H9 (cell line): Measurements from ENCODE around the gene DHX30. TPM values are rescaled to one million over a fixed set of nuclear protein-coding genes. Genes with fewer than 3 reads are reported as not detected.

ENCODE experiments used
- DNase-seq: peaks from one replicate; pipeline ENCODE4 v3.0.0-alpha.2; 2017
- H2AFZ ChIP-seq: one replicate; pipeline ENCODE4 v1.6.1; 2013; ENCODE audit warnings: mild to moderate bottlenecking, low read length, control low read depth, moderate library complexity
- H2AK5ac ChIP-seq: 2 replicates; pipeline ENCODE4 v1.6.1; 2013; ENCODE audit warnings: low read length, control low read depth, mixed read lengths; ENCODE audit not compliant: insufficient read length
- H2BK120ac ChIP-seq: one replicate; pipeline ENCODE4 v1.6.1; 2013; ENCODE audit warnings: low read depth, mild to moderate bottlenecking, low read length, control low read depth, inconsistent platforms; ENCODE audit not compliant: poor library complexity, severe bottlenecking
- H2BK12ac ChIP-seq: 2 replicates; pipeline ENCODE4 v1.6.1; 2013; ENCODE audit warnings: low read length, control low read depth, mixed read lengths, low read depth; ENCODE audit not compliant: insufficient read length
- H2BK15ac ChIP-seq: 2 replicates; pipeline ENCODE4 v1.6.1; 2013; ENCODE audit warnings: low read depth, low read length, control low read depth
- H2BK20ac ChIP-seq: one replicate; pipeline ENCODE4 v1.6.1; 2013; ENCODE audit warnings: low read depth, mild to moderate bottlenecking, low read length, control low read depth, inconsistent platforms; ENCODE audit not compliant: poor library complexity, severe bottlenecking
- H2BK5ac ChIP-seq: 2 replicates; pipeline ENCODE4 v1.6.1; 2013; ENCODE audit warnings: low read length, control low read depth, mixed read lengths; ENCODE audit not compliant: insufficient read length
- H3K14ac ChIP-seq: 2 replicates; pipeline ENCODE4 v1.6.1; 2013; ENCODE audit warnings: low read length, control low read depth; ENCODE audit not compliant: insufficient read depth
- H3K18ac ChIP-seq: 2 replicates; pipeline ENCODE4 v1.6.1; 2013; ENCODE audit warnings: low read depth, mild to moderate bottlenecking, mixed read lengths, low read length, control low read depth; ENCODE audit not compliant: insufficient read length
- H3K23ac ChIP-seq: 2 replicates; pipeline ENCODE4 v1.6.1; 2013; ENCODE audit warnings: low read length, control low read depth, mixed read lengths, low read depth; ENCODE audit not compliant: insufficient read length
- H3K23me2 ChIP-seq: 2 replicates; pipeline ENCODE4 v1.6.1; 2013; ENCODE audit warnings: low read depth, mild to moderate bottlenecking, mixed read lengths, low read length, control low read depth; ENCODE audit not compliant: insufficient read length, poor library complexity, severe bottlenecking
- H3K27ac ChIP-seq: 2 replicates; pipeline ENCODE4 v1.5.1; 2013; ENCODE audit warnings: low read length, control low read depth, mixed read lengths, low read depth; ENCODE audit not compliant: insufficient read length
- H3K27me3 ChIP-seq: 2 replicates; pipeline ENCODE4 v1.6.1; 2013; ENCODE audit warnings: low read length, control low read depth, inconsistent platforms; ENCODE audit not compliant: insufficient read depth
- H3K4ac ChIP-seq: 2 replicates; pipeline ENCODE4 v1.6.1; 2013; ENCODE audit warnings: low read depth, mild to moderate bottlenecking, control low read depth, inconsistent platforms, low read length, moderate library complexity
- H3K4me1 ChIP-seq: 2 replicates; pipeline ENCODE4 v1.6.1; 2013; ENCODE audit warnings: low read length, control low read depth, inconsistent platforms; ENCODE audit not compliant: insufficient read depth
- H3K4me2 ChIP-seq: 2 replicates; pipeline ENCODE4 v1.6.1; 2013; ENCODE audit warnings: low read length, control low read depth, mixed read lengths; ENCODE audit not compliant: insufficient read length, insufficient read depth
- H3K56ac ChIP-seq: 2 replicates; pipeline ENCODE4 v1.6.1; 2013; ENCODE audit warnings: low read depth, mild to moderate bottlenecking, mixed read lengths, low read length, control low read depth; ENCODE audit not compliant: insufficient read length
- H3K79me1 ChIP-seq: 2 replicates; pipeline ENCODE4 v1.6.1; 2013; ENCODE audit warnings: low read depth, mild to moderate bottlenecking, moderate library complexity, low read length, control low read depth, inconsistent platforms; ENCODE audit not compliant: insufficient read depth, poor library complexity, severe bottlenecking
- H3K79me2 ChIP-seq: 2 replicates; pipeline ENCODE4 v1.6.1; 2013; ENCODE audit warnings: low read length, control low read depth, inconsistent platforms; ENCODE audit not compliant: insufficient read depth
- H3K9ac ChIP-seq: 2 replicates; pipeline ENCODE4 v1.6.1; 2013; ENCODE audit warnings: low read length, control low read depth, mixed read lengths; ENCODE audit not compliant: insufficient read length; ENCODE audit errors: extremely low read depth
- H3K9me3 ChIP-seq: one replicate; pipeline ENCODE4 v1.6.1; 2013; ENCODE audit warnings: low read depth, low read length, inconsistent platforms; ENCODE audit not compliant: control insufficient read depth
- H3T11ph ChIP-seq: one replicate; pipeline ENCODE4 v1.6.1; 2013; ENCODE audit warnings: mild to moderate bottlenecking, low read length, control low read depth, inconsistent platforms
- H4K20me1 ChIP-seq: one replicate; pipeline ENCODE4 v1.6.1; 2013; ENCODE audit not compliant: control insufficient read depth, insufficient read length, insufficient read depth
- H4K5ac ChIP-seq: 2 replicates; pipeline ENCODE4 v1.6.1; 2013; ENCODE audit warnings: low read depth, mild to moderate bottlenecking, mixed read lengths, low read length, control low read depth; ENCODE audit not compliant: insufficient read length
- H4K8ac ChIP-seq: replicated peaks from 2 replicates; pipeline ENCODE4 v1.6.1; 2013; ENCODE audit warnings: low read length, control low read depth, mixed read lengths, low read depth; ENCODE audit not compliant: insufficient read length
- H4K91ac ChIP-seq: 2 replicates; pipeline ENCODE4 v1.6.1; 2013; ENCODE audit warnings: low read depth, mild to moderate bottlenecking, moderate library complexity, mixed read lengths, low read length, control low read depth; ENCODE audit not compliant: insufficient read length
- H3K27ac Mint-ChIP-seq, 3 experiments: 2 replicates in 2 of 3; 3 replicates in 1 of 3; pipeline ENCODE4 v1.8.0; 2020 to 2021; ENCODE audit warnings: mixed read lengths in 3 of 3, mild to moderate bottlenecking in 1 of 3, moderate library complexity in 1 of 3
- H3K27me3 Mint-ChIP-seq: 2 replicates; pipeline ENCODE4 v1.8.0; 2021; ENCODE audit warnings: low read depth, mild to moderate bottlenecking, moderate library complexity, mixed read lengths
- H3K36me3 Mint-ChIP-seq, 3 experiments: 2 replicates in 2 of 3; 3 replicates in 1 of 3; pipeline ENCODE4 v1.8.0; 2020 to 2021; ENCODE audit warnings: low read depth in 3 of 3, mixed read lengths in 3 of 3; ENCODE audit not compliant: insufficient read depth in 1 of 3
- H3K4me1 Mint-ChIP-seq, 2 experiments: 2 replicates each; pipeline ENCODE4 v1.8.0; 2020; ENCODE audit warnings: mixed read lengths in 2 of 2
- H3K4me3 Mint-ChIP-seq, 2 experiments: 2 replicates in 1 of 2; 3 replicates in 1 of 2; pipeline ENCODE4 v1.8.0; 2020 to 2021; ENCODE audit warnings: mild to moderate bottlenecking in 2 of 2, mixed read lengths in 2 of 2, moderate library complexity in 1 of 2
- H3K9me3 Mint-ChIP-seq, 2 experiments: 2 replicates in 1 of 2; 3 replicates in 1 of 2; pipeline ENCODE4 v1.8.0; 2020; ENCODE audit warnings: mild to moderate bottlenecking in 2 of 2, mixed read lengths in 2 of 2, moderate library complexity in 1 of 2
- WGBS: extraction: QIAGEN DNeasy Blood & Tissue Kit; methylation state at CpG from one replicate; pipeline ENCODE4 v1.1.7; 2013; ENCODE audit warnings: missing lambda C conversion rate, low lambda C conversion rate, mixed read lengths; ENCODE audit not compliant: insufficient read length; ENCODE audit errors: extremely low coverage; 5-methylcytosine and 5-hydroxymethylcytosine counted together
- total RNA-seq: library from RNA; stranded (reverse); gene quantifications from 2 replicates; pipeline ENCODE4 v1.2.1, GENCODE V29; 2021
- TF ChIP-seq, protein P1 (sequence below): fragments of 200-600 bp; sonication (generic); conservative IDR thresholded peaks from 3 replicates; pipeline ENCODE4 v1.8.0; 2021; ENCODE audit warnings: antibody characterized with exemption, mild to moderate bottlenecking

DHX30 gene
- total RNA-seq, 1 experiment from 2014 or later, result 107 TPM

DNA sequence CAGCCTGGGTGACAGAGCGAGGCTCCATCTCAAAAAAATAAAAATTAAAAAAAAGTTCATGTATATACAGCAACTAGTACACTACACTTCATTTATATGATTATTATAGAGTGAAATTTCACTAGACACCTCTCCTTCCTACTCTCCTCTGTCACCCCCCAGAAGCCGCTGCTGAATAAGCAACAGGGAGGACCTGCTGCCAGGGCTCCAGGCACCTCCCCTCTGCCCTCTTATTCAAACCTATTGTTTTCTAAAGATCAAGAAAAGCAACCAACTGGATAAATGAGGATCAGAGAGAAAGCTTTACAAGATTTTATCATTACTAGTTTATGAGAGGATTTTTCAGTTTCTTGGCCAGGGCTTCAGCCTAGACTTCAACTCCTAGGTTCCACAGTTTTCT, 71.5 kb downstream of the DHX30 start:
- no peak overlapping the region for H3K9ac ChIP-seq
- no peaks in the 10 kb centered on the region for H4K20me1 ChIP-seq
- no peaks in the 10 kb centered on the region for H3K79me2 ChIP-seq
- H3K14ac ChIP-seq, result no peak overlapping the region
- H3K79me1 ChIP-seq, result no peaks in the 10 kb centered on the region
- Mint-ChIP-seq H3K27ac (no peak overlapping the region; a peak in 1 of 7 replicates), H3K4me1 (peaks cover 11 to 14% of the 10 kb centered on the region in 2 experiments), H3K4me3 (no peak overlapping the region), H3K9me3 (no peaks in the 10 kb centered on the region), H3K36me3 (peaks cover 26 to 51% (median 36%) of the 10 kb centered on the region in 3 experiments; a peak in 6 of 7 replicates), H3K27me3 (no peaks in the 10 kb centered on the region)
- no peak for DNase-seq
- no peak overlapping the region for H3K27ac ChIP-seq
- no peak overlapping the region for H2BK15ac ChIP-seq
- TF ChIP-seq, protein P1, sequence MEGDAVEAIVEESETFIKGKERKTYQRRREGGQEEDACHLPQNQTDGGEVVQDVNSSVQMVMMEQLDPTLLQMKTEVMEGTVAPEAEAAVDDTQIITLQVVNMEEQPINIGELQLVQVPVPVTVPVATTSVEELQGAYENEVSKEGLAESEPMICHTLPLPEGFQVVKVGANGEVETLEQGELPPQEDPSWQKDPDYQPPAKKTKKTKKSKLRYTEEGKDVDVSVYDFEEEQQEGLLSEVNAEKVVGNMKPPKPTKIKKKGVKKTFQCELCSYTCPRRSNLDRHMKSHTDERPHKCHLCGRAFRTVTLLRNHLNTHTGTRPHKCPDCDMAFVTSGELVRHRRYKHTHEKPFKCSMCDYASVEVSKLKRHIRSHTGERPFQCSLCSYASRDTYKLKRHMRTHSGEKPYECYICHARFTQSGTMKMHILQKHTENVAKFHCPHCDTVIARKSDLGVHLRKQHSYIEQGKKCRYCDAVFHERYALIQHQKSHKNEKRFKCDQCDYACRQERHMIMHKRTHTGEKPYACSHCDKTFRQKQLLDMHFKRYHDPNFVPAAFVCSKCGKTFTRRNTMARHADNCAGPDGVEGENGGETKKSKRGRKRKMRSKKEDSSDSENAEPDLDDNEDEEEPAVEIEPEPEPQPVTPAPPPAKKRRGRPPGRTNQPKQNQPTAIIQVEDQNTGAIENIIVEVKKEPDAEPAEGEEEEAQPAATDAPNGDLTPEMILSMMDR, result no peak
- no peaks in the 10 kb centered on the region for H3K27me3 ChIP-seq
- no peak overlapping the region for H4K8ac ChIP-seq
- H4K91ac ChIP-seq, result no peak overlapping the region
- H3T11ph ChIP-seq, result no peak overlapping the region
- no peak overlapping the region for H2AK5ac ChIP-seq
- H2BK12ac ChIP-seq, result no peak overlapping the region
- no peaks in the 10 kb centered on the region for H3K9me3 ChIP-seq
- H3K4me2 ChIP-seq, result no peak overlapping the region
- H2BK5ac ChIP-seq, result no peak overlapping the region
- H3K4me1 ChIP-seq, result no peaks in the 10 kb centered on the region
- no peaks in the 10 kb centered on the region for H3K23me2 ChIP-seq
- H2BK20ac ChIP-seq, result no peak overlapping the region
- H3K56ac ChIP-seq, result no peak overlapping the region
- no peak overlapping the region for H2BK120ac ChIP-seq
- no peak overlapping the region for H2AFZ ChIP-seq
- H3K4ac ChIP-seq, result no peak overlapping the region
- no peak overlapping the region for H3K18ac ChIP-seq
- no CpG with 5 or more reads among the region's 2 CpGs for WGBS
- H4K5ac ChIP-seq, result no peak overlapping the region
- H3K23ac ChIP-seq, result no peak overlapping the region
